Hematopoietic multipotent progenitor cell treated with erythropoietin and hydrocortisone succinate and interleukin-3 and kit ligand, for 17 days (in vitro differentiated cells): Measurements from ENCODE around the gene KCNN3.

ENCODE experiments used
- DNase-seq: peaks from one replicate; pipeline ENCODE4 v3.0.0-alpha.2; 2015; ENCODE audit warnings: low spot score

KCNN3 gene

DNA sequence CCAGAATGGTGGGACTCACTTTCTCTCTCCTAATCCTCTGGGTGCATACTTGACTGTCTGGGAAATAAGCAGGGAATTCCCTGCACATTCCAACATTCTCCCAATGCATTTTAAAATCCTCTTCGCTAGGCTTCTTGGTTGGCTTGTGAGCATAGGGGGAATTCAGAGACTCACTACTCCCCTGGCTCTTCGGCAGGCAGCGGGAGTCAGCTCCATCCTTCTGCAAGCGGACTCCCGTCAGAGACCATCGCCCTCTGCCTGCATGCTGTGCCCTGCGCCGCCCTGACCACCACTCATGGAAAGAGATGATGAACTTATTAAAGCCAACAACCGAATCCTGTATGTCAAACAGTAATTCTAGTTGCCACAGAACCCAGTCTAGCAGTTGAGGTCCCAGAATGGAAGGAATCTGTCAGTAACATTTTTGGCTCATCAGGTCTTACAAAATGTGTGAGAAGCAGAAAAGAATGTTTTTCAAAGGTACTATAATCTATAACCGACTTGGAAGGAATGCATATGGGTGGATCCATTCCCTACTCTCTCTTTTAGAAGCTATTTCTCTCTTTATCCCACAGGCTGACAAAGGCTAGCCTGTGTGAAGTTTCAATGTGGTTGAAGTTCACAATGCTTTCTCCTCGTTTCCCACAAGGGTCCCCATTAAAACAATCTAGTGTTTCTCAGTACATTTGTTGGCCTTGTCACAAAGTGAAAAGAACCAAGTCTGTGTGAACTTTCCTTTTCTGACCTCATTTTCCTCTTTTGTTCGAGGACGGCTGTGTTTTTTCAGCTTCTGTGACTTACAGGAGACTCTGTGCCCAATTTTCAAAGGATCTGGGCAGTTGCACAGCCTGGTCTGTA is 143.0 kb downstream of the KCNN3 start:
- no peak for DNase-seq

DNA sequence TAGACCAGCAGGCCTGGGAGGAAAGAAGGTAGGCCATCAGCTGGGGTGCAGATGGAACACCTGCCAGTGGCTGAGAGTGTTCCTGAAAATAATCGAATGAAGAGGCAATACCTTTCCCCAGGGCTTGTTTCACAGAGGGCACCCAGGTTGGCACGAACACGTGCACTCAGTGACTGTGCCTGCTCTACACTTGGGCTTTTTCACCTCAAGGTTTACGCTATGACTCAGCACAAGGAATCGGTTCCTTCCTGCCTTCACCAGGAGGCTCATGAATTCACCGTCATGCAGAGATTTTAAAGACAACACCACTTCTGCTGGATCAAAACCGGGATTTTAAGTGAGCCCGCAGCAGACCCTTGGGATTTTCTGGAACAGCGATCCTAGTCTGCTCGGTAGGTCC is 143.6 kb downstream of the KCNN3 start:
- no peak for DNase-seq

DNA sequence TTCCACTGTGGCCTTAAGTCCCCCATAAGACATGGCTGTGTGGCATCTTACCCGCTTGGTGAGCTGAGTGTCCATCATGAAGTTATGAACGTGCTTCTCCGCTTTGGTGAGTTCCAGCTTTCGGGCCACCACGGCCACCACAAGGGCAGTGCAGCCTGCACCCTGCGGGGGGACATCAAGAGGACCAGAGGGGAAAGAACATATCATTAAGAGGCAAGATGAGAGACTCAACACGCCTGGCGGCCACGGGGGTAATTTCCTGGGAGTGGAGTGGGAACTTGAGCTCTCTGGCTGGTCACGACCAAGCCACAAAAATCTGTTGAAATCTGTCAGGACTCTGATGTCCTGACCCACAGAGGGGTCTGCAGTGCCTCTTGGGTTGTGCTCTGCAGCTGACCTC is 144.2 kb downstream of the KCNN3 start:
- DNase-seq = no peak

DNA sequence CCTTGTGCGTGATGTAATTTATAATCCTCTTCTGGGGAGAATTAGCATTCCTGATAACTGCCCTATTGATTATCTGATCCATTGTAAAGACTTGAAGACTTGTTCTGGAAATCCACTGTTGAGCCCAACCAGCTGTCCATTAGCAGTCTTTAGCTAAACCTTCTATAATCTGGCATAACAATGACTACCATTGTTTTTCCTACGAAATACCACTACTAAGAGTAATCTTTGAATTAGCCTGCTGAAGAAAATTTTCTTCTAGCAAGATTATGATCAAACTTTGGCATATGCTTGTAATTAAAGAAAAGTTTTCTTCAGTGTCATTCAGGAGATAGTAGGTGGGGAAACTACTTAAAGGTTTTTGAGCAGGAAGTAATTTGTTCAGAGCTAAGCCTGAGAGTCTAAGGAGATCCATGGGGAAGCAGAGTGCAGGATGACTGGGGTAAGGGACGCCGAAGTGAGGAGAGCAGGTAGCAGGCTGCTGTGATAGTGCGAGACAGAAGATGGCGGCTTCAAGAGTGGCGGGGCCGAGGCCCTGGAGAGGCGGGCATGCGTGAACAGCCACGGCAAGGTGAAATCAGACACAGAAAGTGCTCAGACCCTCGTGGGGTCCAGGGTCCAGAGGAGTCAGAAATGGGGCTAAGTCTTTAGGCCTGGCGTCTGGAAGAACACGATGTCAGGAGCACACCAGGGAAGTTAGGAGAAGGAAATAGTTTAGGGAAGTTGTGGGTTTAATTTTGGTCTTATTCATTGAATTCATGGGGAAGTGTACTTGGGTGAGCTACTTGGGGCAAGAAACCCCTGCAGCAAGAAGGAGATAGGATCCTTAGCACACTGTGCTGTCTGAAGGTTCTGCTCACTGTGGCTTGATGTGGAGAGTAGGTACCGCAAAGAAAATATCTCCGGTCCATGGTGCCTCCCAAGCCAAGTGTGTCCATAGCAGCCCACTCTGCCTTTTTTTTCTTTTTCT is 149.5 kb downstream of the KCNN3 start:
- DNase-seq = no peak

DNA sequence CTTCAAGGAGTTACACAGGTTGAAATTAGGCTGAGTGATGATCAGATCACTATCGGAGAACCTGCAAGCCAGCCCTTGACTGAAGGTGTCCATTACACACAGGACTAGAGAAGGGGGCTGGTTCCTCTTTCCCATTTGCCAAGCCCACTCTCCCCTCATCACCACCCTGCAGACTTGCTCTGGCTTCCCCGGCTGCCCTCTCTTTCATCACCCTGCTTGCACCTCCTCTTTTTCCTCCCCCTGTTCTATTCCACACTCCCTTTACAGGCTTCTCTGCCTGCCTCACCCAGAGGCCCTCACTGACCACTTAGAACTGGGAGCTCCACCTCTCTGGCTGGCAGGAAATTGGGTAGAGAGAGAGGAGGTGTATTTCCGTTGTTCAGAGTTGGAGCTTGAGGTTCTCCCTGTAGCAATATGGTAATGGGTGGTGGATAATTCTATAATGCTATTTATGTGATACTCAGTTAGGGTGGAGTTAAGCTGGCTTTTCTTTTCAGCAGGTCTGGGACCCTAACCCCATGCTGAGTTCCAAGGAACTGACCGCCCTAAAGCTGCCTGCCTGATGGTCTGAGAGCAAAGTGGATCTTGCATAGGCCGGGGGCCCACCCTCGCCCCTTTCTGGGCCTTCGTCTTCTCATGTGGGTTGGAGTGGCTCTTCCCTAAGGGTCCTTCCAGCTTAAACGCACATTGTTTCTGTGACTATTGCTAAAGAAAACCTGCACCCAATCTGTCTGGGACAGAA is 150.3 kb downstream of the KCNN3 start:
- DNase-seq = no peak

DNA sequence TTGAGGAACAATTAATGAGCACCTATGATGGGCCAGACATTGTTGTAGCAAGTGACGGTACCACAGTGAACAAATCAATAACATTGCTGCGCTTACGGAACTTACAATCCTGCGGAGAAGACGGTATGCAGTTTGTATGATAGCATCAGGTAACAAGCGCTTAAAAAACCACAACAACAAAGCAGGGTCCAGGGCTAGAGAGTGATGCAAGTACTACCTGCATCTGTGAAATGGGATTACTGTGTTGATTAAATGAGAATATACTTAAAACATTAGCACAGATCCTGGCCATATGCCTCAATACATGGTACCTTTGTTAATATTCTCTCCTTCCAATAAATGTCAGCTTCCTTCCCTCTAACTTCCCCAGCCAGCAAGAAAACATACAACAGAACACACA is 151.5 kb downstream of the KCNN3 start:
- no peak for DNase-seq

DNA sequence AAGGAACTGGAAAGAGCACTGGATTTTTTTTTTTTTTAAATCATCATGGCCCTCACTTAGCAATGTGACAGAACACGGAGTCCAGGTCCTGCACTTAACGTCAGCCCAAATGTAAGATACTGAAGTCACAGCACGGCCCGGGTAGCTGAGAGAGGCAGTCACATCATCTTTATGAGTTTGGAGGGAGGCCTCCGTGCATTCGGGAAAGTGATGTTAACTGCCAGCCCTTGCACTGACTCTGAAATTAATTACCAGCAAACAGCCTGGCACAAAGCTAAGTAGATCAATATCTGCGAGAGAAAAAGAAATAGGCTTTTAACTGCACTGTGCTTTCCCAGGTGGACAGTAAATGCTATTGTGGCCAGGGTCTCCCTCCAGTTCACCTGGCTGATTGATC is 152.6 kb downstream of the KCNN3 start:
- DNase-seq = no peak

DNA sequence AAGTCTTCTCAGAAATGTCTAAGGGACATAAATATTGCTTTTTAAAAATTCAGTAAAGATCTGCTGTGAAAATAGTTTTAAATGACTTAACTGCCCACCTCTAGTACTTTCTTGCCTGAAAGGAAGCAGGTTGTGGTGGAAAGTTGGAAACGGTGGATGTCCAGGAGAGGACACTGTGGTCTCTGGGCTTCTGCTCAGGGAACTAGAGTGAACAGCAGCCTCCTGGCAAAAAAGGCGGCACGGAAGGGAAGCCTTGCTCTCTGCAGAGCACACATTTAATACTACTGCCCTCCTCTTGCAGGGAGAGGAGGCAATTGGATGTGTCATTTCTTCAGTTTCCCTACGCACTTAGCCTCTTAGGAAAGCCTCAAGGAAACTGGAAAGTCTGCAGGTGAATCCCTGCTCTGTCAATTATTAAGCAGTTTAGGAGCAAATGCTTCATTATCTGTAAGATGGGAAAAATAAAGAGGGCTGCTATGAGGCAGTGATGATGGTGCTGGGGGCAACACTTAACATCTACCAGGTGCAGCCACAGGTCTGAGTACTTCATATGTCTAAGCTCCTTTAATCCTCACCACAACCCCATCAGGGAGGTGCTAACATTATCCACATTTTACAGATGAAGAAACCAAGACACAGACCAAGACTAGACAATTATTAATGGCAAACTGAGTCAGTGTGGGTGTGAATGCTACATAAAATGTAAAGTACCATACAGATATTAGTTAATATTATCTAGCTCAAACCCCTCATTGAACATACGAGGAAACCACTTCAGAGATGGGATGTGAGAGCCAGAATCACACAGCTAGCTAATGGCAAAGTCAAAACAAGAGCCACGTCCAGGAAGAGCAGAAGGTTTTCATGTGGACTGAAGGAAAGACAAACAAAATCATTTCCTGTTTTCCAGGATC is 153.2 kb downstream of the KCNN3 start:
- DNase-seq = no peak

DNA sequence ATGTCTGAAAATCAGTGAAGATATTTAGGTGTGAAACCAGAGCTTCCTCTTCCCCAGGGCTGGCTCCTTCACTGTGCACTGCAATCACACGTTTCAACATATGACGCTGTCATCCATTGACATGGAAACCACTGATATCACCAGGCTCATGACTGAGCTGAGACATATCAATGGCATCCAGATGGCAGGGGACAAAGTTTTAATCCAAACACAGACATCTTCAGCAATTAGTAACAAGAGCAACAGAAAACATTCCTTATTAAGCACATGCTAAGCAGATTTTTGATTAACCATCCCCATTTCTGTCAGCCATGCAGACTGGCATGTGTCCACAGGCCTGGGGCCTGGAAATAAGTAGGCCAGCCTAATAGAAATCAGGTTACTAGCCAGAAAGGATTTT is 154.1 kb downstream of the KCNN3 start:
- DNase-seq = peak; percentile 17

DNA sequence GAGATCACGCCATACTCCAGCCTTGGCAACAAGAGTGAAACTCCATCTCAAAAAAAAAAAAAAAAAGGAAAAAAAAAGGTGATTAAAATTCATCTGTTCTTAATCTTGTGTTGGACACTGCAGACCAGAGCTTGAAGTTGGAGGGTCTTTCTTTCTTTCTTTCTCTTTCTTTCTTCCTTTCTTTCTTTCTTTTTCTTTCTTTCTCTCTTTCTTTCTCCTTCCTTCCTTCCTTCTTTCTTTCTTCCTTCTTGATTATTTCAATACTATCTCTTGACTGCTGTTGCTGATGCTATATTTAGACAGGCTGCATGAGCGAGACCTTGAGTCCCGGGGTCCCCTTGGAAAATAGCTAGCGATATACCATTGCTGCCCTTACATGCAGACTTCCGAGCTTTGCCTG is 154.7 kb downstream of the KCNN3 start:
- no peak for DNase-seq

DNA sequence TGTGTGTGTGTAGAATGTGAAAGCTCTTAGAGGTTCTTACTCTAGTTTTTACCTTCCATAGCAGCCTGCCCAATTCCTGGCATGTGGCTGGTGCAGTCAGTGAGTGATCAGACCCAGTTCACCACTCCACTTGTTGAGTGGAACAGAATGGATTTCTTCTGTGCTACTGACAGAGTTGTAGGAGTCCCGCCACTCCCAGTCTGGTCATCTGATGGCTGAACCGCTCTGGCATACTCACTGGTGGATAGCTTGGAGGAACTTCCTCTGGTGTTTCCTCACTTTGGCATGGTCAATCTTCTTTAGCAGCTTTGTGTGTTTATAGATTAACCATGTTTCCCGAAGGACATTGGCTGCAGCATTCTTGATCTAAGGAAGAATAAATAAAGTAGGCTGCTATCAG is 155.4 kb downstream of the KCNN3 start:
- DNase-seq = no peak

DNA sequence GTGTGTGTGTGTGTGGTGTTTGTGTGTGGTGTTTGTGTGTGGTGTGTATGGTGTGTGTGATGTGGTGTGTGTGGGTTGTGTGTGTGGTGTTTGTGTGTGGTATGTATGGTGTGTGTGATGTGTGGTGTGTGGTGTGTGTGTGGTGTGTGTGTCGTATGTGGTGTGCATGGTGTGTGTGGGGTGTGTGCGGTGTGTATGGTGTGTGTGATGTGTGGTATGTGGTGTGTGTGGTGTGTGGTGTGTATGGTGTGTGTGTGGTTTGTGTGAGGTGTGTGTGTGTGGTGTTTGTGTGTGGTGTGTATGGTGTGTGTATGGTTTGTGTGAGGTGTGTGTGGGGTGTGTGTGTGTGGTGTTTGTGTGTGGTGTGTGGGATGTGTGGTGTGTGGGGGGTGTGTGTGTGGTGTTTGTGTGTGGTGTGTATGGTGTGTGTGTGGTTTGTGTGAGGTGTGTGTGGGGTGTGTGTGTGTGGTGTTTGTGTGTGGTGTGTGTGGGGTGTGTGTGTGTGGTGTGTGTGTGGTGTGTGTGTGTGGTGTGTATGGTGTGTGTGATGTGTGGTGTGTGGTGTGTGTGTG is 155.9 kb downstream of the KCNN3 start:
- DNase-seq = no peak

DNA sequence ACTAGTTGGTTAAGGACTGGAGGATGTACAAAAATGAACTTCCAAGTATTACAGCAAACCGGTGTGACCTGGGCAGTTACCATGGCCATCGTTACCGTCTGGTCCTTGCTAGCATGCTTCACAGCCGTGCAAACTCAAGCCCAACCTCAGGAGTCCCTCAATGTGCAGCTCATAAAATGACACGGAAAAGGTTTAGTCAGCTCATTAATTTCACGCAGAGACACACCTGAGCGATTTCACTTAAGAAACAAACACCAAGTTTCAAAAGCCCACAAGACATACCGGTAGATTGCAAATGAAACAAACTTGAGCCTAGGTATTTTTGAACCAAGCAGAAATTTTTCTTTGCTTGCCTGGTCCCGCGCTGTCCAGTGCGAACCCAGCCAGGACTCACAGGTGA is 157.1 kb downstream of the KCNN3 start:
- no peak for DNase-seq

DNA sequence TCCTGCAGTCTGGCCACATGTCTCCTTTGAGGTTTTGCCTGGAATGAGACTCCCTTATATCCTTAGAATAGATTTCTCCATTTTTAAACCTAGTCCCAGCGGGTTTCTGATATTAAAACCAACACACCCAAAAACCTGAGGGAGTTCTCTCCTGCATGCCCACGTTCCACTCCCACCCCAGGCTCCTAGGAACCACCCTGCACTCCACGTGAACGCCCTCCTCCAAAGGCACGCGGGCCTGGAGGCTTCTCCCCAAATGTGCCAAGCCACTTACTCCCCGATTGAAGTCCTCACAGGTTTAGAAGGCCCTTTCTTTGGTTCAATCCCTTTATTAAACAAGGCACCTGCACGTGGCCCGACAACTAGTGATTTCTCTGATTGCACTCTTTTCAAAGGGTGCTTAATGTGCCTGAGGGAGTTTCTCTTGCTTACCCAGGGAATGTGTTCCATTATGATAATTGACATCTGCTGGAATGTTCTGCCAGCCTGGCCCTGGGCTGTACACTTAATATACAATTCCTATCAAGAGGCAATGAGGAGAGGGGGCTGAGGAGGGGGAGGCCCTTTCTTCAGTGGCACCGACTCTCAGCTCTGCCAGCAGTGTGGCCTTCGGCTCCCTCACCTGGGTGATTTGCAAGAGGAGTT is 157.8 kb downstream of the KCNN3 start:
- DNase-seq = no peak

DNA sequence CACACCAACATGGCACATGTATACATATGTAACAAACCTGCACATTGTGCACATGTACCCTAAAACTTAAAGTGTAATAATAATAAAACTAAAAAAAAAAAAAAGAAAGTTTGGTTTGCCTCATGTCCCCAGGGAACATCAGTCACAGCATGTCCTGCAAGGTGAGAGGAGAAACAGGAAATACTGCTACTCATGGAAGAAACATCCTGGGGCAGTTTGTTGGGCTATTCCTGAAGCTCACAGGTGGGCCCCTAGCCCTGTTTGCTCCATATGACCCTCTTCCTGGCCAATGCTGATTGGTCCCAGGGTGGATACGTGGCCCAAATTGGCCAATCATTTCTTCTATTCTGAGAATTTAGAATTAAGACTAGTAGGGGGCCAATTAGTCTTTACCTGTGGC is 158.7 kb downstream of the KCNN3 start:
- DNase-seq = no peak

DNA sequence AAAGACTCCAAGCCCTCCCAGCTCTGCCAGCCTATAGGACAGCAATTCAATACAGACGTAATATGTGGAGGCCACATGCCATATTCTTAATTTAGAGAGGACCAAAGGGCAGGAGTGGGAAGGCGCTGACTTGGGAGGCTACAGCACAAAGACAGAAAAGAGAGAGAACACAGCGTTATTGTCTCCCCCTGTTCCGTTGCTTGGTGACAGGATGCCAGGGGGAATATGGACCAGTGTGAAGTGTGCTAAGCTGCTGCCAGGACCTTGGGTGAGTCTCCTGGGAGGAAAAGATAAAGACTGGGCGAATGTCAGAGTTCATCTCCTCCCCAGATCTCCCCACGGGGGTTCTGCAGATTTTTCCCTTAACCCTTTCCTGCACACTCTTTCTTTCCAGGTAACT is 160.0 kb downstream of the KCNN3 start:
- DNase-seq = no peak

DNA sequence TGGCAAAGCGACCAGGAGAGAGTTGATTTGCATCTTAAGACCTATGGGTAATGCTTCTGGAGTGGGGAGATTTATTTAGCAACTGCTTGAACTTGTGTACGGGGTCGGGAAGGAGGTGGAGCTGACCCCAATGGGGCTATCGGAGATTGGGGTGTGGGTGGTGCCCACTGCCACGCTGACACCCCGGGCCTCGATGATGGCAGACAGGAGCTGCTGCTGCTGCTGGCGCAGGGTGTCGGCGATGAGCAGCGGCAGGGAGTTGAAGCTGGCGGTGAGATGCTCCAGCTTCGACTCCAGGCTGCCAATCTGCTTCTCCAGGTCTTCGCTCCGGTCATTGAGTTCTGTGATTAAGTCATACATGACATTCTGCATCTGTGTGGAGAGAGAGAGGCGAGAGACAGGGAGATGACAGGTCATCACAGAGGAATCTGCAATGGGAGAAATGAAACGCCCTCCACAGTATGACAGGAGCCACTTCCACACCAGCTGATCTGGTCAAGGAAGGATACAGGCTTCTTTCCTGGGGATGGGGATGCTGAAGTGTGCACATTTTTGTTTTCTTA is 162.1 kb downstream of the KCNN3 start:
- no peak for DNase-seq

DNA sequence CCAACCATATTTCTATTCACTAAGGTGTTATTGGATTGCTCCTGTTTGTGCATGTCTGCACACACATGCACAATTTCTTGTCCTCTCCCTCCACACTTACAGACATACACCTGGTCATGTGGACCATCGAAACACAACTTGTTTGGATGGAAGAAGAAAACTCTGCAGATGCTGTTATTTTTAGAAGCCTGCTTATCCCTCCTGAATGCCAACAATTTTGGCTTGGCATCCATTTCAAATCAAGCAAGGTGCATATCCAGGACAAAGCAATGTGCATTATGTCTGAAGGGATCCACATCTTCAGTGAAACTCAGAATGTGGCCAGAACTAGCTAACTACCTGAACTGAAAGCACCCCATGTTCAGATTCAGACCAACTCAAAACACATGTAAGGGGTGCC is 163.2 kb downstream of the KCNN3 start:
- no peak for DNase-seq

DNA sequence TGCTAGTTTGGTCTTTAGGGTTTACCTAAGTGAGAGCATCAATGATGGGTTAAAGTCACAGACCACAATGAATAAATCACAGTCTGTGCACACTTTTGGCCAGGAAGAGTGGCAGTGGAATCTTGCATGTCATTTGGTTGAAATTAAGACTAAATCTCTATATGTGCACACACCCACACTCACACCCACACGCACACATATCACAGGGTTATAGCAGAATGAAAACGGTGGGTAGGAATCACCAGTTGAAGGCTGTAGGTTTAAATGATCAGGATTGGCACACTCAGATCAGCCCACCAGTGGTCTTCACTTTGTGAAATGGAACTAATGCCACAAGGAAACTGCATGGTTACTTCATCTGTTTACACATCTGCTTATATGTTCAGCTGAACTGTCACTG is 164.5 kb downstream of the KCNN3 start:
- DNase-seq = no peak

DNA sequence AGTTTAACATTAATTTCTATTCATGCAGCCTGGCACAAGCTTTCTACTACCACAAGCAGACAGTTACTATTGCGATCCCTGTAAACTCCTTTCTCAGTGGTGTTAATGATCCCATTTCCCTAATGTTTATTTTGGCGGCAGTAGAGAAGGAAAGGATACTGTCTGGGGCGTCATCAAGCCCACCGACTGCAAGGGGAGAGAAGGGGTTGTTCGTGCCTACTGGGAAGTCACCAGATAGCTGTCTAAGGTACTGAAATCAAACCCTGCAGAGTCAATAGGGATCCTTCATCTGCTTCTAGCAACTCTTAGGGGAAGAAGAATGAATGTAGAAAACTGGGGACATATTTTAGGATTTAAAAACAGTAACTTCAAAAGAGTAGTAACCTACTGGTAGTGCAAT is 166.9 kb downstream of the KCNN3 start:
- no peak for DNase-seq
